Measurements from ENCODE around the gene POU6F2.
"Not testable (repeated sequence)": the region's sequence is repeated elsewhere in the genome, so short reads cannot be mapped to it uniquely, and the experiment has no call there.

POU6F2 gene

GRCh38 chr7:38992203-38992602 lies 14.5 kb downstream of the POU6F2 start:
- FAIRE-seq: no peak

DNA sequence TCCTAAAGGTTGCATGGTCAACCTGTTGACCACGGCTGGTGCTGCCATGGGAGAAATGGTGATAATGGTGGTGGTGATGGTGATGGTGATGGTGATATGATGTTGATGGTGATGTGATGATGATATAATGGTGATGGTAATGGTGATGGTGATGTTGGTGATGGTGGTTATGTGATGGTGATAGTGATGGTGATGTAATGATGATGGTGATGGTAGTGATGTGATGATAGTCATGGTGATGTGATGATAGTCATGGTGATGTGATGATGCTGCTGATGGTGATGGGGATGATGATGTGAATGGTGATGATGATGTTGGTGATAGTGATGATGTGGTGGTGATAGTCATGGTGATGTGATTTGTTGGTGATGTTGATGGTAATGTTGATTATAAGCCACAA lies 23.9 kb downstream of the POU6F2 start:
- no peak for FAIRE-seq

GRCh38 chr7:39002755-39003154 lies 25.0 kb downstream of the POU6F2 start:
- peak; percentile 97 for FAIRE-seq

- FAIRE-seq: no peak
These were observed 27.3 kb downstream of the POU6F2 start for GRCh38 chr7:39005036-39005435.

- no peak for FAIRE-seq
These were observed 27.8 kb downstream of the POU6F2 start for GRCh38 chr7:39005461-39005860.

GRCh38 chr7:39013049-39013939 lies 35.6 kb downstream of the POU6F2 start:
- not testable (repeated sequence) for FAIRE-seq

GRCh38 chr7:39016609-39017008 lies 38.9 kb downstream of the POU6F2 start:
- FAIRE-seq: no peak

DNA sequence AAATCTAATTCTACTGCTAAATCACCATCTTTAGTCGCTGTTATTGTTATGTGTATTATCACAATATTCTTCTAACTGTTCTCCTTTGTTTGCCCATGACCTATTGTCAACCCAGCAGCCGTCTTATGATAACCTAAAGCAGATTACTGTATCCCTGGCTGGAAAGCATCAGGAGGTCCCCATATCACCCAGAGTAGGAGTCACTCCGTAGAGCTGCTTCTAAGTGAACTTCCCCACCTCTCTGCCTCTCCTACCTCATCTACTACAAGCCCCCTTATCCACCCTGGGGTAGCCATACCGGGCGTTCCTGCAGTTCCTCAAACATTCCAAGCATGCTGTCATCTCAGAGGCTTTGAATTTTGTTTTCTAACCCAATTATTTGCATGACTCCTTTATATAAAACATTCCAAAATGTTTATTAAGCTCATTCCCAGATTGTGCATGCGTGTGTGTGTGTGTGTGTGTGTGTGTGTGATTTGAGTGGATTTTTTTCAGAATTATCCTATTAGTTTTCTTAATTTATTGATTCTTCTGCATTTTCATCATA lies 39.7 kb downstream of the POU6F2 start:
- no peak for FAIRE-seq

DNA sequence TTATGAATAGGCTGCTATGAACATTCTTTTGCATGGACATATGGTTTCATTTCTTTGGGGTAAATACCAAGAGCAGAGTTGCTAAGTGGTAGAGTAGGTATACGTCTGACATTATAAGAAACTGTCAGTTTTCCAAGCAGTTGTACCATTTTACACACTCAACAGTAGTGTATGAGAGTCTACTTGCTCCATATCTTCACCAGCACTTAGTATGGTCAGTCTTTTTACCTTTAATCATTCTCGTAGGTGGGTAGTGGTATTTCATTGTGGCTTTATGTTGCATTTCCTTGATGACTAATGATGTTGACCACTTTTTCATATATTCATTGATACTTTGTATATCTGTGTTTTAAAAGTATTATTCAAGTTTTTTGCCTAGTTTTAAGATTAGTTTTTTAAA lies 45.1 kb downstream of the POU6F2 start:
- FAIRE-seq: no peak

GRCh38 chr7:39027491-39027890 lies 49.8 kb downstream of the POU6F2 start:
- FAIRE-seq: no peak

GRCh38 chr7:39033885-39034624 lies 56.3 kb downstream of the POU6F2 start:
- no peak for FAIRE-seq

- no peak for FAIRE-seq
These were observed 57.4 kb downstream of the POU6F2 start for GRCh38 chr7:39035156-39035555.

DNA sequence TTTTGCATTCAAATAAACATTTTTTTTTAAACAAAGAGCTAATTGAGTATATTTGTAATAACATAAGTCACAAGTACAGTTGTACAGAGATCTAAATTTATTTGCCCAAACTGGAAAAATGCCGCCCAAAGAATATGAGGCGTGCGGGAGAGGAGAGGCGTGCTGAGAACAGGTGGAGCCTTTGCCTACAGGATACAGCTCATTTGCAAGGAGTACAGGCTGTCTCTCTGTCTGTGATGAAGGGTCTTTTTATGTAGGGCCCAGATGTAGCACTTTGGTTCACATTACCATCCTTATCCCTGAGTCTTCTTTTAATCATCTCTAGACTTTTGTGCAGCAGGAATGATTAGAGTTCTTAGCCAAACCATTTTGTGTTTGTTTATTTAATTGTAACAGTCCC lies 58.2 kb downstream of the POU6F2 start:
- no peak for FAIRE-seq

GRCh38 chr7:39042670-39043069 lies 65.0 kb downstream of the POU6F2 start:
- no peak for FAIRE-seq

GRCh38 chr7:39043531-39043930 lies 65.8 kb downstream of the POU6F2 start:
- FAIRE-seq: no peak

DNA sequence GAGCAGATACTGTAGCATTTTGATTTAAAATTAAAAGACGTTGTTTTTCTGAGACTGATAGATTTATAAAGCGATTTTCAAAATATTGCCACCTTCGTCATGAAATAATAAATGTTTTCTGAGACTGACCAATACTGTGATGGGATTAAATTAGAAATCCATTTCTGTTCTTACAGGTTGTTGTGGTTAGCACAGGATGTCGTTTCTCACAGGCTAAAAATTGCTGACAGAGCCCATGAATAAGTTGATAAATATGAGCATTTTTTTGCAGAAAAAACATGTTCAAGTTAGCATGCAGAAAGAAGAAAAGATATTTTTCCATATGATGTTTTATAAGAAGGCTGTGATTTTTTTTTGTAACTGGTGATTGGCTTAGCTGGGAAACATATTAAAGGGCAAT lies 66.8 kb downstream of the POU6F2 start:
- FAIRE-seq: no peak

GRCh38 chr7:39045231-39045630 lies 67.5 kb downstream of the POU6F2 start:
- no peak for FAIRE-seq

DNA sequence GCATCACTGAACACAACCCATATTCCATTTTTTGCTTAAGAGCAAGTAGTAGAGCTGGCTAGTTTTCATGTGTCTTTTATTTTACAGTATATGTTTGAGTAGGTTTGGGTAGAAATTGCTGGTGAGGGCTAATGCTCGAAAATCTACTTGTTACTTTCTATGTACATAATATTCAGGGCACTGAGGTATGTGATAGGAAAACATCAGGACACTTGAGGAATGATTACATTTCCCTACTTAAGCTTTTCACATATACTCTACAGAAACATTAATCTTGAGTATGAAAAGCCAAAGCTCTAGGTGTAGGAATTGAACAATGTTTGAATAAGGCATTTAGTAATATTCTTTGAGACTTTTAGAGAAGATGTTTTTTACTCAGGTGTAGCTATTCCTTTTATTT lies 73.6 kb downstream of the POU6F2 start:
- no peak for FAIRE-seq

DNA sequence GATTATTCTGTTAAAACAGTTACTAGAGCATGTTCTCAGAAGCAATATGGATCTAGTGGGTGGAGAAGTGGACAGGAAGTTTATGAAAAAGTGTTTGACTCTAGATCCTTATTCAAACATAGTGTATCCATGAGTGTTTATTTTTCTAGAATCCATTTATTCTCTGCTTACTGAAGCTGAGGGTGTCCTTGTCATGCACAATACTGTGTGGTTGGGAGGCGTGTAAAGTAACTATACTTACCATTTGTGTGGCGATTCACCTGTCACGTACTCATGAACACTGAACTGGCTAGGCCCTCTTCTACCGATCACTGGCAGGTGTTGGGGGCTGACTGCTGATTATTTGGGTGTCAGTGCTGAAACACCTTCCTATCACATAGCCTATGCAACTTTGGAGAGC lies 74.0 kb downstream of the POU6F2 start:
- FAIRE-seq: no peak

- FAIRE-seq: no peak
These were observed 77.0 kb downstream of the POU6F2 start for GRCh38 chr7:39054731-39055130.

GRCh38 chr7:39056153-39056552 lies 78.4 kb downstream of the POU6F2 start:
- FAIRE-seq: no peak

- FAIRE-seq: no peak
These were observed 85.1 kb downstream of the POU6F2 start for GRCh38 chr7:39062811-39063210.

DNA sequence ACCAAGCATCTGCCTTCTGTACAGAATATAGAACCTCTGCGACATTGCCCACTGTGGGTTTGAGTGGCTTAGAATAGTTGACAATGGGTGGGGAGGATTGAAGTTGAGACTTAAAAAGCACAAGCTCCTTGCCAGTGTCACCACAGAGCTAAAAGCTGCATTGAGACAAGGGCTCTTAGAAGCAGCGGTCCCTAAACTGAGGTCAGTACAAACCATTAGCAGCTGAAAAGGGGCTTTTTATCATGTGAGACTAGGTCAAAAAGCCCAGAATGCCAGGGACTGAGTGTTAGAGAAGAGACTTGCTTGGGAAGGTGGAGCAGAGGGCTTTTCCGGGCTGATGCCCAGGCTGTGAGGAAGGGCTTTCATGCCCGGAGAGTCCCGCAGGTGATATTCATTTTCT lies 91.3 kb downstream of the POU6F2 start:
- FAIRE-seq: no peak

Data from endometrium (tissue), 2 donors.